K562 (cell line): ENCODE measurements around the gene ST3GAL3. TPM values are rescaled to one million over a fixed set of nuclear protein-coding genes. Genes with fewer than 3 reads are reported as not detected.

Source experiments
- ATF3 ChIP-seq, 2 experiments: fragments of 450-650 bp in 1 of 2; sonication (generic) in 1 of 2; formaldehyde crosslinking in 1 of 2; IDR thresholded peaks in 1 of 2; conservative IDR thresholded peaks in 1 of 2; 2 replicates each; pipeline versions ENCODE4 v1.6.1 to v1.8.1; 2016 to 2023; ENCODE audit warnings: mild to moderate bottlenecking in 2 of 2, moderate library complexity in 2 of 2, inconsistent platforms in 1 of 2, missing genetic modification reagents in 1 of 2
- DPF2 ChIP-seq: fragments of 450-650 bp; IDR thresholded peaks from 2 replicates; pipeline ENCODE4 v1.6.1; 2016
- FOXJ3 ChIP-seq: sonication (generic); formaldehyde crosslinking; IDR thresholded peaks from 2 replicates; pipeline ENCODE4 v1.4.0; 2020; ENCODE audit warnings: mild to moderate bottlenecking, missing genetic modification reagents
- FOXM1 ChIP-seq, 2 experiments: fragments of 450-650 bp in 1 of 2; sonication (generic) in 1 of 2; formaldehyde crosslinking in 1 of 2; IDR thresholded peaks; 2 replicates each; pipeline versions ENCODE4 v1.6.1 to v1.9.0; 2017 to 2022; ENCODE audit warnings: low read depth in 2 of 2, mild to moderate bottlenecking in 2 of 2, missing genetic modification reagents in 1 of 2, moderate library complexity in 1 of 2
- JUN ChIP-seq, 2 experiments: sonication (generic) in 1 of 2; formaldehyde crosslinking in 1 of 2; IDR thresholded peaks; 2 replicates each; pipeline versions ENCODE4 v1.6.1 to v1.8.0; 2012 to 2022; ENCODE audit warnings: borderline replicate concordance in 2 of 2, mild to moderate bottlenecking in 2 of 2, improper control_type of control experiment in 1 of 2, low read depth in 1 of 2, low read length in 1 of 2, missing genetic modification reagents in 1 of 2
- RAD21 ChIP-seq, 2 experiments: fragments of 250-450 bp in 1 of 2; fragments of 450-650 bp in 1 of 2; sonication (Bioruptor Pico) in 1 of 2; formaldehyde crosslinking in 1 of 2; IDR thresholded peaks in 1 of 2; conservative IDR thresholded peaks in 1 of 2; 2 replicates each; pipeline versions ENCODE4 v1.4.0 to v1.8.0; 2020 to 2022; ENCODE audit warnings: mild to moderate bottlenecking in 2 of 2, moderate library complexity in 1 of 2
- SMARCE1 ChIP-seq: fragments of 450-650 bp; IDR thresholded peaks from 2 replicates; pipeline ENCODE4 v1.7.1; 2016; ENCODE audit warnings: mild to moderate bottlenecking
- ZNF778 ChIP-seq: fragments of 450-650 bp; formaldehyde crosslinking; IDR thresholded peaks from 2 replicates; pipeline ENCODE4 v1.4.0; 2020; ENCODE audit warnings: mild to moderate bottlenecking, moderate library complexity
- polyA plus RNA-seq, 8 experiments: library from polyadenylated mRNA; depleted of rRNA in 4 of 8; stranded (reverse) in 5 of 8; unstranded in 3 of 8; fragments of >200 nt; fragmentation: Nextera tagmentation in 2 of 8; fragmentation: Illumina TruSeq in 1 of 8; extraction: Ambion mirVana in 2 of 8; extraction: Trizol in 1 of 8; gene quantifications; 2 replicates each; pipeline versions ENCODE4 v1.2.1 to v1.2.3, GENCODE V29; 2011 to 2014; ENCODE audit warnings: inconsistent platforms in 1 of 8, missing spikeins in 1 of 8
- total RNA-seq, 7 experiments: library from RNA; depleted of rRNA in 6 of 7; stranded (reverse); fragments of >200 nt in 6 of 7; fragmentation: Illumina TruSeq in 2 of 7; extraction: Trizol in 2 of 7; gene quantifications; 2 replicates each; pipeline versions ENCODE4 v1.2.1 to v1.2.3, GENCODE V29; 2011 to 2021; ENCODE audit warnings: low replicate concordance in 1 of 7
- TF ChIP-seq, protein P1 (sequence below): fragments of 250-450 bp; sonication (Bioruptor Pico); IDR thresholded peaks from 2 replicates; pipeline ENCODE4 v1.4.0; 2020; ENCODE audit warnings: borderline replicate concordance
- TF ChIP-seq, protein P2 (sequence below), 3 experiments: IDR thresholded peaks in 2 of 3; conservative IDR thresholded peaks in 1 of 3; 2 replicates each; pipeline ENCODE4 v1.5.1; 2011 to 2012; ENCODE audit warnings: low read length in 3 of 3, mild to moderate bottlenecking in 3 of 3, control low read depth in 2 of 3, improper control_type of control experiment in 1 of 3, inconsistent platforms in 1 of 3, low read depth in 1 of 3, mixed read lengths in 1 of 3, moderate library complexity in 1 of 3; ENCODE audit not compliant: insufficient read depth in 2 of 3
- TF ChIP-seq, protein P3 (sequence below): fragments of 450-650 bp; conservative IDR thresholded peaks from 2 replicates; pipeline ENCODE4 v1.6.1; 2016; ENCODE audit warnings: missing genetic modification characterization, low read depth, mild to moderate bottlenecking, missing compliant biosample characterization, moderate library complexity
- TF ChIP-seq, protein P4 (sequence below), 2 experiments: fragments of 450-650 bp; IDR thresholded peaks; 2 replicates each; pipeline ENCODE4 v1.6.1; 2016

The ST3GAL3 gene
- total and polyA plus RNA-seq, 9 of the 15 experiments (the other 6 are each of a cell fraction or from before 2014, with no cell fraction given): 1.2 to 18.9 (median 11.0) TPM

DNA sequence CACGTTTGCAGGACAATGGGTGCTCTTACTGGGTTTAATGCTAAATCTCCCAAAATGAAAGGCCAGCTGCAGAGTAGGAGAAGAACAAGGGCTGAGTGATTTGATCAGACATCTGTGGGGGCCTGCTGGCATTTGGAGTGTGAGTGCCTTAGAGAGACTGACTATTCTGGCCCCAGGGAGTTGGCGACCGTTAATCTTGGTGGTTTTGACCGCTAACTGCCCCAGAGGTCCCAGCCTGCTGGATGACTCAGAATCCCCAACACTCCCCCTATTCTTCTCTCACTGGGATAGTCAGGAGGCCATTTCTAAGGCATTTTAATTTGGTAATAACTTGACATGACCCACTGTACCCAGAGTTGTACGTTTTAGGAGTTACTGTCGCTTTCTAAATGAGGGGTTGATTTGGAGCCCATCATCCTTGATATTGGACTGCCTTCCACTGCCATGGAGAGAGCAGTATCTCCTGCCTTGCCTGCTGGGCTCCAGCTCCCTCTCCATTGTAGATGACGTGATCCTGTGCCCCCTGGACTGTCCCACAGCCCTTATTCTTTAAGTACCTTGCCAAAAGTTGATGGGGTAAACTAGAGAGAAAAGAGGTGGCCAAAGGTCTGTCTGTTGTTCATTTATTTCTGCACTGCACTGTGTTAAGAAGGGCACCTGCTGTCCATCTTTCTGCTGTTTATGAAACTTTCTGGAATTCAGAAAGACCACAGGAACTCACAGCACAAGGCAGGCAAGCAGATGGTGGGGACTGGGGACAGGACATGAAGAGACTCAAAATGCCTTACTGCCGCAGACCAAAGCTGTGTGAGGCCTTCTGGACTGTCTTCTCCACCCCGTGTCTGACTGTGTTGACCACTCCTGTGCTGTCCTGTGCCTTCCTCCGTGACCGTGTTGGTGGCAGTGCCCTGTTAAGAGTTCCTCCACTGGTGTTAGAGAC, 128.0 kb downstream of the ST3GAL3 start (continued):
- TF ChIP-seq, protein P1, sequence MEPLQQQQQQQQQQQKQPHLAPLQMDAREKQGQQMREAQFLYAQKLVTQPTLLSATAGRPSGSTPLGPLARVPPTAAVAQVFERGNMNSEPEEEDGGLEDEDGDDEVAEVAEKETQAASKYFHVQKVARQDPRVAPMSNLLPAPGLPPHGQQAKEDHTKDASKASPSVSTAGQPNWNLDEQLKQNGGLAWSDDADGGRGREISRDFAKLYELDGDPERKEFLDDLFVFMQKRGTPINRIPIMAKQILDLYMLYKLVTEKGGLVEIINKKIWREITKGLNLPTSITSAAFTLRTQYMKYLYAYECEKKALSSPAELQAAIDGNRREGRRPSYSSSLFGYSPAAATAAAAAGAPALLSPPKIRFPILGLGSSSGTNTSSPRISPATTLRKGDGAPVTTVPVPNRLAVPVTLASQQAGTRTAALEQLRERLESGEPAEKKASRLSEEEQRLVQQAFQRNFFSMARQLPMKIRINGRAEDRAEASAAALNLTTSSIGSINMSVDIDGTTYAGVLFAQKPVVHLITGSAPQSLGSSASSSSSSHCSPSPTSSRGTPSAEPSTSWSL: 0 out of 2 replicates have a peak, but pooled peaks have one; percentile 48
- TF ChIP-seq SMARCE1 (peak; percentile 93), ZNF778 (CRISPR knock-in tag) (no peak), ATF3 (IDR thresholded peaks at IDR 0.05) (peak; percentile 92), ATF3 (CRISPR knock-in tag; conservative IDR thresholded peaks at IDR 0.05) (no peak; the same call in 1 of the 2 replicates), FOXJ3 (CRISPR knock-in tag) (no peak), DPF2 (peak; percentile 88), FOXM1 (IDR thresholded peaks at IDR 0.05; ENCODE audit: low read depth) (peak; percentile 90), FOXM1 (CRISPR knock-in tag; IDR thresholded peaks at IDR 0.05; ENCODE audit: low read depth) (0 out of 2 replicates have a peak, but pooled peaks have one; percentile 19), RAD21 (CRISPR knock-in tag; conservative IDR thresholded peaks at IDR 0.05 in 1 of 2, IDR thresholded peaks at IDR 0.05 in 1 of 2) (peak in 1 of 2 experiments; percentile 0; a peak in 2 of 4 replicates), JUN (IDR thresholded peaks at IDR 0.05; ENCODE audit: borderline replicate concordance, low read depth, low read length) (peak; percentile 94), JUN (CRISPR knock-in tag; IDR thresholded peaks at IDR 0.05; ENCODE audit: borderline replicate concordance) (no peak)
- TF ChIP-seq, protein P2, sequence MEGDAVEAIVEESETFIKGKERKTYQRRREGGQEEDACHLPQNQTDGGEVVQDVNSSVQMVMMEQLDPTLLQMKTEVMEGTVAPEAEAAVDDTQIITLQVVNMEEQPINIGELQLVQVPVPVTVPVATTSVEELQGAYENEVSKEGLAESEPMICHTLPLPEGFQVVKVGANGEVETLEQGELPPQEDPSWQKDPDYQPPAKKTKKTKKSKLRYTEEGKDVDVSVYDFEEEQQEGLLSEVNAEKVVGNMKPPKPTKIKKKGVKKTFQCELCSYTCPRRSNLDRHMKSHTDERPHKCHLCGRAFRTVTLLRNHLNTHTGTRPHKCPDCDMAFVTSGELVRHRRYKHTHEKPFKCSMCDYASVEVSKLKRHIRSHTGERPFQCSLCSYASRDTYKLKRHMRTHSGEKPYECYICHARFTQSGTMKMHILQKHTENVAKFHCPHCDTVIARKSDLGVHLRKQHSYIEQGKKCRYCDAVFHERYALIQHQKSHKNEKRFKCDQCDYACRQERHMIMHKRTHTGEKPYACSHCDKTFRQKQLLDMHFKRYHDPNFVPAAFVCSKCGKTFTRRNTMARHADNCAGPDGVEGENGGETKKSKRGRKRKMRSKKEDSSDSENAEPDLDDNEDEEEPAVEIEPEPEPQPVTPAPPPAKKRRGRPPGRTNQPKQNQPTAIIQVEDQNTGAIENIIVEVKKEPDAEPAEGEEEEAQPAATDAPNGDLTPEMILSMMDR (IDR thresholded peaks at IDR 0.05 in 2 of 3, conservative IDR thresholded peaks at IDR 0.05 in 1 of 3; ENCODE audit: insufficient read depth in 2 of 3, low read depth in 1 of 3, low read length in 3 of 3): 0 out of 6 replicates have a peak, but pooled peaks of 1 of the 3 experiments have one; percentile 3
- TF ChIP-seq, protein P3, sequence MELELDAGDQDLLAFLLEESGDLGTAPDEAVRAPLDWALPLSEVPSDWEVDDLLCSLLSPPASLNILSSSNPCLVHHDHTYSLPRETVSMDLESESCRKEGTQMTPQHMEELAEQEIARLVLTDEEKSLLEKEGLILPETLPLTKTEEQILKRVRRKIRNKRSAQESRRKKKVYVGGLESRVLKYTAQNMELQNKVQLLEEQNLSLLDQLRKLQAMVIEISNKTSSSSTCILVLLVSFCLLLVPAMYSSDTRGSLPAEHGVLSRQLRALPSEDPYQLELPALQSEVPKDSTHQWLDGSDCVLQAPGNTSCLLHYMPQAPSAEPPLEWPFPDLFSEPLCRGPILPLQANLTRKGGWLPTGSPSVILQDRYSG (tag): peak; percentile 63; the same call in 1 of the 2 replicates
- TF ChIP-seq, protein P4, sequence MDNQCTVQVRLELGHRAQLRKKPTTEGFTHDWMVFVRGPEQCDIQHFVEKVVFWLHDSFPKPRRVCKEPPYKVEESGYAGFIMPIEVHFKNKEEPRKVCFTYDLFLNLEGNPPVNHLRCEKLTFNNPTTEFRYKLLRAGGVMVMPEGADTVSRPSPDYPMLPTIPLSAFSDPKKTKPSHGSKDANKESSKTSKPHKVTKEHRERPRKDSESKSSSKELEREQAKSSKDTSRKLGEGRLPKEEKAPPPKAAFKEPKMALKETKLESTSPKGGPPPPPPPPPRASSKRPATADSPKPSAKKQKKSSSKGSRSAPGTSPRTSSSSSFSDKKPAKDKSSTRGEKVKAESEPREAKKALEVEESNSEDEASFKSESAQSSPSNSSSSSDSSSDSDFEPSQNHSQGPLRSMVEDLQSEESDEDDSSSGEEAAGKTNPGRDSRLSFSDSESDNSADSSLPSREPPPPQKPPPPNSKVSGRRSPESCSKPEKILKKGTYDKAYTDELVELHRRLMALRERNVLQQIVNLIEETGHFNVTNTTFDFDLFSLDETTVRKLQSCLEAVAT (IDR thresholded peaks at IDR 0.05): peak in 1 of 2 experiments; percentile 52; a peak in 1 of 4 replicates
